Loucy (cell line): ENCODE data around the gene KDSR.

Experiments used
- EZH2phosphoT487 ChIP-seq: fragments of 200-600 bp; IDR thresholded peaks from 2 replicates; pipeline ENCODE4 v1.6.1; 2018; ENCODE audit warnings: antibody characterized with exemption, mild to moderate bottlenecking, moderate library complexity, borderline replicate concordance
- TF ChIP-seq, protein P1 (sequence below): fragments of 200-600 bp; sonication (generic); conservative IDR thresholded peaks from 2 replicates; pipeline ENCODE4 v1.5.1; 2014; ENCODE audit warnings: mild to moderate bottlenecking, antibody characterized with exemption, low read length

DNA sequence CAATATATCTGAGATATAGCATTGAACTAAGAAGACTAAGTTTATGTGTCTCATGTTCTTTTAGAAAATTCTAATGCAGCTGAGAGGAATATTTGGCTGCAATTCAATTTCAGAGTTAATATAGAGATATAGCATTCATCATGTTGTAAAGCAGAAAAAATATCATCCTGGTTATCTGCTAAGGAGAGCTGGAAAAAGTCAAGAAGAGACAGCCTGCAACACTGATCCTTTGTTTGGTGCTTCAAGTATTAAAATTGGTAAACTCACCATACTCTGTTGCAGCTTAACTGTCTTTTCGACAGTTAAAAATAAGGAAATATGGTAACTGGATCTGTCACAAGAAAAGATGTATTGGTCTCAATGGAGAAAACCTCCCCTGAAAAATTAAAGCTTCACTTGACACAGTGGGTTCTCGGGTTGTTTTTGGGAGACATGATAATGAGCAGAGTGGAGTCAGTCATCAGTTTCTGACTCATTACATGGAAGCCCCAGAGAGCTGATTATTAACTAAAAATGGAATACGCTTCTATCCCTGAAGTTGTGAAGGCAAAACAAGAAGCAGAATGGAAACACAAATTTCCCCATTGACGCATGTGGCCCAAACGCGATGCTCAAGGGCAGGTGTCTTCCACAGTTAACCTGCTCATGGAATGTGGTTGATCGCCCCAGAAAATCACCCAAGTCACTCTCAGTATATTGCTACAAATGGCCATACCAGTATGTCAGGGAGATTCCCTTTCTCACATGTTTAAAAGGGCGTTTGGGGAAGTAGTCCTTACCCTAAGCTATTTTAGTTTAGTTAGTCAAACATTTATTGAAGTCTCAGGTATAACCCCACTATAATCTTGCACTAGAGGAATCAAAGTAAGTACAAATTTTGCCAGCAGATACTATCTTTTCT lies 55.6 kb downstream of the KDSR start:
- TF ChIP-seq, protein P1, sequence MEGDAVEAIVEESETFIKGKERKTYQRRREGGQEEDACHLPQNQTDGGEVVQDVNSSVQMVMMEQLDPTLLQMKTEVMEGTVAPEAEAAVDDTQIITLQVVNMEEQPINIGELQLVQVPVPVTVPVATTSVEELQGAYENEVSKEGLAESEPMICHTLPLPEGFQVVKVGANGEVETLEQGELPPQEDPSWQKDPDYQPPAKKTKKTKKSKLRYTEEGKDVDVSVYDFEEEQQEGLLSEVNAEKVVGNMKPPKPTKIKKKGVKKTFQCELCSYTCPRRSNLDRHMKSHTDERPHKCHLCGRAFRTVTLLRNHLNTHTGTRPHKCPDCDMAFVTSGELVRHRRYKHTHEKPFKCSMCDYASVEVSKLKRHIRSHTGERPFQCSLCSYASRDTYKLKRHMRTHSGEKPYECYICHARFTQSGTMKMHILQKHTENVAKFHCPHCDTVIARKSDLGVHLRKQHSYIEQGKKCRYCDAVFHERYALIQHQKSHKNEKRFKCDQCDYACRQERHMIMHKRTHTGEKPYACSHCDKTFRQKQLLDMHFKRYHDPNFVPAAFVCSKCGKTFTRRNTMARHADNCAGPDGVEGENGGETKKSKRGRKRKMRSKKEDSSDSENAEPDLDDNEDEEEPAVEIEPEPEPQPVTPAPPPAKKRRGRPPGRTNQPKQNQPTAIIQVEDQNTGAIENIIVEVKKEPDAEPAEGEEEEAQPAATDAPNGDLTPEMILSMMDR: no peak
- TF ChIP-seq EZH2phosphoT487: no peak
